ENCODE measurements around the gene SSTR4. TPM values are rescaled to one million over a fixed set of nuclear protein-coding genes. Genes with fewer than 3 reads are reported as not detected.
"Not testable (repeated sequence)": the region's sequence is repeated elsewhere in the genome, so short reads cannot be mapped to it uniquely, and the experiment has no call there.

The SSTR4 gene
- total RNA-seq, 1 experiment from 2014 or later: not detected

DNA sequence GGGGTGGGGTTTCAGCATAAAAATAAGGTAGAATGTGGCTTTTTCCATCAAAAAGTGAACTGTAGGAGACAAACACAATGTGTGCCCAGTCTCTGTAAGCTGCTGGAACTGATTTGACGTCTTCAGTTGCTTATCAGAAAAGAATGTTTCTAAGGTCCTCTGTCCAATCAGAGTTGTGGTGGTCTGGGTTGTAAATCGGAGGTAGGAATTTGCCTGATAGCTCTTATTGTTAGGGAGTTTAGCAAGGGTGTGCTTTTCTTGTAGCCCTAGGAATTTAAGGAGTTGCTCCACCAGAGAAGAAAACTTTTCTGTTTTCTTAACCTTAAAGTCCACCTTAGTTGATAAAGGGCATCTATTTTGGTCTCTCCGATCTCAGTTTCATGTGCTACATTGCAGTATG, 10.4 kb upstream of the SSTR4 start:
- H3K4me3 ChIP-seq: no peak overlapping the region
- no peak for DNase-seq
- H3K4me1 ChIP-seq: peaks cover 11% of the 10 kb centered on the region
- no peaks in the 10 kb centered on the region for H3K36me3 ChIP-seq
- H3K9me3 ChIP-seq (replicated peaks): no peaks in the 10 kb centered on the region
- no peak overlapping the region for H3K27ac ChIP-seq
- H3K27me3 ChIP-seq: no peaks in the 10 kb centered on the region

DNA sequence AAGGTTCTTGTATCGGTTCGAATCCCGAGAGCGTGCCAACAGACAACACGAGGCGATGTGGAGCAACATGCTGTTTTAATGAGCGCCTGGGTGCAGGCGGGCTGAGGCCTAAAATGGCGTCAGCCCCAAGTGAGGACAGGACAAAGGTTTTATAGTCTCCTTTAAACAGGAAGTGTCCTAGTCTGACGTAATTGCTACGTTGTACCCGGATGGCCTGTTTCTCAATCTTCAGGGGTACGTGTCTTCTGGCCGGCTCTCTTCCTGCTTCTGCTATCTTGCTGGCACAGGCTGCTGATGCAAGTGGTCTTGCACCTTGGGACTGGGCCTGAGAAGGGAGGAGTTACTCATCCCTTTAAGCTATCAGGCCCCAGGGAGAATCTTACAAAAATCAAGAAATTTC, 9.6 kb upstream of the SSTR4 start:
- H3K9me3 ChIP-seq (replicated peaks); H3K27ac ChIP-seq; H3K4me3 ChIP-seq; H3K27me3 ChIP-seq; DNase-seq; H3K36me3 ChIP-seq: not testable (repeated sequence)
- H3K4me1 ChIP-seq: peaks cover 11% of the 10 kb centered on the region

DNA sequence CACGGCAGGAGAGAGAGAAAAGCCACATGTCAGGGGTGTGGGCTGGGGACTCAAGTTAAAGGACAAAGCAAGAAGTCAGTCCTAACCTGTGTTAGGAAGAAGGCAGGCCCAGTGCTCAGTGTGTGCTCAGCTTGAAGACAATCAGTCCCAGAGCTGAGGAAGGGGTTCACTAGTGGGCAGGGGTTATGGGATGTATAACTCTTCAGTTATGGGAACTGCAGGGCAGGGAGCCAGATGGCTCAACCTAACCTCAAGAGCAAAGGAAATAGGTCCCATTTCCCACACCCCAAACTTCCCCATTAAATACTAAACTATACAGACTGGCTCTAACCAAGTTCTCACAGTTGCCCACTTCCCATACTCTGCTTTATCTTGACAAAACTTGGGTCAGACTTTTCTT, 7.4 kb upstream of the SSTR4 start:
- H3K36me3 ChIP-seq: no peaks in the 10 kb centered on the region
- DNase-seq: no peak
- H3K9me3 ChIP-seq (replicated peaks): no peaks in the 10 kb centered on the region; the same call in 1 of the 2 replicates
- H3K4me1 ChIP-seq: peaks cover 4% of the 10 kb centered on the region; the same call in 1 of the 2 replicates
- H3K27me3 ChIP-seq: no peaks in the 10 kb centered on the region
- no peak overlapping the region for H3K27ac ChIP-seq
- no peak overlapping the region for H3K4me3 ChIP-seq

DNA sequence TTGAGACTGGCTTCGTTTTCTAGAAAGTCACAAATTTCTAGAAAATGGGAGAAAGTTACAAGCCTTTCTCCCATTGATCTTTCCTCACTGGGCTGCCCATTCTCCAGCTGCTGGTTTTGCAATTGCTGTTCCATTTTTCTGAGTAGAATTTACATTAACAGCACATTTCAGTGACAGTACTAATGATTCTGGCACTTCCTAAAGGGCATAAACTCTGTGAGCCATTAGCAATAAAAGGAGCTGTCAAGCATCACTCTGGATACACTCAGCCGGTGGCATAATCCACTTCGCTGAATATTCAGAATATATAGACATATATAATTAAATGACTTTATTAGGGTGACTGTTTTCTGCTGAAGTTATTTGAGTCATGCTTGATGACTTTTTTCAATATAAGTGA, 6.7 kb upstream of the SSTR4 start:
- DNase-seq: no peak
- H3K9me3 ChIP-seq (replicated peaks): no peaks in the 10 kb centered on the region; the same call in 1 of the 2 replicates
- H3K36me3 ChIP-seq: no peaks in the 10 kb centered on the region
- no peak overlapping the region for H3K4me3 ChIP-seq
- no peaks in the 10 kb centered on the region for H3K27me3 ChIP-seq
- H3K4me1 ChIP-seq: peaks cover 4% of the 10 kb centered on the region; the same call in 1 of the 2 replicates
- H3K27ac ChIP-seq: no peak overlapping the region

DNA sequence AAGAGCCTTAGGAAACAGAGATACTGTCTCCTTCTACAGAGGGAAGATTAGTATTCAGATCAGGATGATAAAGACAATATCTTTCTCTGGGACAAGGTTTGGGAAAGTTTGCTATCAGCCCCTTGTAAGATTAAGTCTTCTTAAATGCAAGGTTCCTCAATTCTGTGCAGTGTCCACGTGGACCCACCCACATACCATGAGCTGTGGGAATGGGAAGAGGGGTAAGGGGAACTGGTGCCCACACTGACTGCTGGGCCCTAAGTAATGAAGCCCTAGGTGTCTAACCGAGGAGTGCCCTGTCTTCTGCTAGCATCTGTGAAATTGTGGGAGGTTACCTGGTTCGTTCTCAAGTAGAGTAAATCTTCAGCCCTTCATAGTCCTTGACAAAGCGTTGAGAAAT, 5.8 kb upstream of the SSTR4 start:
- Histone ChIP-seq H3K27me3 (no peaks in the 10 kb centered on the region), H3K9me3 (replicated peaks) (no peaks in the 10 kb centered on the region; the same call in 1 of the 2 replicates), H3K27ac (no peak overlapping the region), H3K4me3 (no peak overlapping the region), H3K4me1 (peaks cover 4% of the 10 kb centered on the region; the same call in 1 of the 2 replicates), H3K36me3 (no peaks in the 10 kb centered on the region)
- no peak for DNase-seq

DNA sequence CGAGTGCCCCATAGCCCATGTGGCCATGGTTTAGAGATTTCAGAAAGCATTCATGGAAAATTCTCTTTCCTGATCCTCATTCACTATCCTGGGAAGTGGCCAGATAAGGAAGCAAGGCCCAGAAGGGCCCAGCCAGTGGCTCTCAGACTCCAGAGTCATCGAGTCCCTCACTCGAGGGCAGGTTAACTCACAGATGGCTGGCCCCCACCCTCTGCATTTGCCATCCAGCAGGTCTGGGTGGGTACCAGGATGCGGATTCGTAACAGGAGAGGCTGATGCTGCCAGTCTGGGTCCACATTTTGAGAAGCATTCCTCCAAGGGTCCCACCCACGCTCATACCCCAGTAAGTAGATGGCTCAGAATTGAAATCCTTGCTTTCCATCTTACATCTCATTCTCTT, 3.8 kb upstream of the SSTR4 start:
- no peaks in the 10 kb centered on the region for H3K36me3 ChIP-seq
- peaks cover 4% of the 10 kb centered on the region; the same call in 1 of the 2 replicates for H3K4me1 ChIP-seq
- H3K27me3 ChIP-seq: no peaks in the 10 kb centered on the region
- H3K9me3 ChIP-seq (replicated peaks): no peaks in the 10 kb centered on the region; the same call in 1 of the 2 replicates
- H3K4me3 ChIP-seq: no peak overlapping the region
- no peak overlapping the region for H3K27ac ChIP-seq
- no peak for DNase-seq

DNA sequence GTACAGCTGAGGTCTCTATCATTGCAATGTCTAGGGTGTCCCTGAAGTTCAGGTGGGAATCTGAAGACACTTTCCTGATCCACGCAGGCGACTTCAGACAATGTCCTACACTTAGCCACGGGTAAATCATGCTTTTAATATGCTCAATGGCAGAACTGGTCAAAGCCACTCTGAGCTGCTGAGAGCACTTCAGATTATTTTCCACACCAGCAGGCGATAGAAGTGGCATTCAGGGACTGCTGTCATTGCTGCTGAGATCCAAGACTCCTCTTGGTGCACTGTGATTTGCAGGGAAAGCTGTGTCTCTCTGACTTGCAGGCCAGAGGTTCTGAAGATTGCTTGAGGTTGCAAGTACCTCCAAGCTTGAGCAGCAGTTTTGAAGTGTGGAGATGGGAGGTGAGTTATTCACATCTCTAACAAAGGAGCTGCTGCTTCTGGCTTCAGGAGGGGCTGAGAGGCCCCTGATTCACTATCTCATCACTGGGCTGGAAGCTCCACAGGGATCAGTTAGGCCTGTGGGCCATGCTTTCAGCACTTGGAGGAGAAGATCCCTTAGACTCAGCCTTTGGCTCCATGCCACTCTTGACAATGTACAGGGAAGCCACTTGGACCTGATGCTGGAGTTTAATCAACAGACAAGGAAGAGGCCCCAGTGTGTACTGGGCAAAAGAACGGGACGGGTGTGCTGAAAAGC, 2.9 kb upstream of the SSTR4 start:
- H3K36me3 ChIP-seq: no peaks in the 10 kb centered on the region

DNA sequence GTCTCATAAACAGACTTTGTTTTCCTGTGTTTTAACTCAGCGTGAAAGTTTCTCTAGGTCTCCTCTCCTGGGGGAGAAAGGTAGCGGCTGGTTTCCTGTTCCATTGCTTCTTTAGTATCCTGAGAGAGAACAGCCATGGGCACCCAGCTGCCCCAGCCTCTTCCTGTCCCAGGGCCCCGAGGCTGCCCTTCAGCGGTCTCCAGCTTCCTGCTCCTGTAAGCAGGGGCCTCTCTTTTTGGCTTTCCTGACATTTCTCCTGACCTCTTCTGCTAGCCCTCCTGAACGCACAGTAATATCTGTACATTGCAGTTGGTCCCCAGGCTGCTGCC, 2.4 kb upstream of the SSTR4 start:
- peak; percentile 19 to 42 for DNase-seq
- peaks cover 4% of the 10 kb centered on the region; the same call in 1 of the 2 replicates for H3K4me1 ChIP-seq
- no peaks in the 10 kb centered on the region for H3K27me3 ChIP-seq
- no peak overlapping the region for H3K27ac ChIP-seq
- H3K36me3 ChIP-seq: no peaks in the 10 kb centered on the region
- H3K9me3 ChIP-seq (replicated peaks): no peaks in the 10 kb centered on the region; the same call in 1 of the 2 replicates
- H3K4me3 ChIP-seq: no peak overlapping the region

More for the DNA sequence above, 2.9 kb upstream of the SSTR4 start:
- Histone ChIP-seq H3K27me3 (no peaks in the 10 kb centered on the region), H3K4me3 (no peak overlapping the region), H3K4me1 (peaks cover 4% of the 10 kb centered on the region; the same call in 1 of the 2 replicates), H3K9me3 (replicated peaks) (no peaks in the 10 kb centered on the region; the same call in 1 of the 2 replicates), H3K27ac (no peak overlapping the region)
- peak in 1 of 2 experiments; percentile 38 for DNase-seq

DNA sequence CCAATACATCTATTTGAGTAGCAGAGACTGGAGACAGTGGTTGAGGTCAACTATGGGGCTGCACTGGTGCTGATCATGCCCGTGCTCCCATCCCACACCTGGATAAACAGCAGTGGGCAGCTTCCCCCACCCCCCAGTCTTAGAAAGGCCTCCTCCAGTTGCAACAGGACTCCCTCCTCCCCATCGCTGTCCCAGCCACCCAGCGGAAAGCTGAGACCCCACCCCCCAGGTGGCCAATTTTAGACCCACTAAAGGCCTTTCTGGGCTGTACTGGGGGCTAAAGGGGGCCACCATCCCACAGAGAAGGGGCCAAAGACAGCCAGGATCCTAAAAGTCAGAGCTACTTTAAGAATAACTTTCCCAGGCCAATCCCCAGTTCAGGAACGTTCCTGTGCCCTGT, 1.2 kb upstream of the SSTR4 start:
- no peak overlapping the region for H3K27ac ChIP-seq
- peaks cover 5% of the 10 kb centered on the region for H3K4me1 ChIP-seq
- no peak for DNase-seq
- H3K4me3 ChIP-seq: no peak overlapping the region
- H3K36me3 ChIP-seq: no peaks in the 10 kb centered on the region
- H3K9me3 ChIP-seq (replicated peaks): no peaks in the 10 kb centered on the region; the same call in 1 of the 2 replicates
- no peaks in the 10 kb centered on the region for H3K27me3 ChIP-seq

DNA sequence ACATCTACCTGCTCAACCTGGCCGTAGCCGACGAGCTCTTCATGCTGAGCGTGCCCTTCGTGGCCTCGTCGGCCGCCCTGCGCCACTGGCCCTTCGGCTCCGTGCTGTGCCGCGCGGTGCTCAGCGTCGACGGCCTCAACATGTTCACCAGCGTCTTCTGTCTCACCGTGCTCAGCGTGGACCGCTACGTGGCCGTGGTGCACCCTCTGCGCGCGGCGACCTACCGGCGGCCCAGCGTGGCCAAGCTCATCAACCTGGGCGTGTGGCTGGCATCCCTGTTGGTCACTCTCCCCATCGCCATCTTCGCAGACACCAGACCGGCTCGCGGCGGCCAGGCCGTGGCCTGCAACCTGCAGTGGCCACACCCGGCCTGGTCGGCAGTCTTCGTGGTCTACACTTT, 619 bp downstream of the SSTR4 start:
- H3K4me3 ChIP-seq: no peak overlapping the region
- no peaks in the 10 kb centered on the region for H3K27me3 ChIP-seq
- H3K36me3 ChIP-seq: no peaks in the 10 kb centered on the region
- H3K9me3 ChIP-seq (replicated peaks): no peaks in the 10 kb centered on the region
- peaks cover 13% of the 10 kb centered on the region for H3K4me1 ChIP-seq
- DNase-seq: no peak
- no peak overlapping the region for H3K27ac ChIP-seq

DNA sequence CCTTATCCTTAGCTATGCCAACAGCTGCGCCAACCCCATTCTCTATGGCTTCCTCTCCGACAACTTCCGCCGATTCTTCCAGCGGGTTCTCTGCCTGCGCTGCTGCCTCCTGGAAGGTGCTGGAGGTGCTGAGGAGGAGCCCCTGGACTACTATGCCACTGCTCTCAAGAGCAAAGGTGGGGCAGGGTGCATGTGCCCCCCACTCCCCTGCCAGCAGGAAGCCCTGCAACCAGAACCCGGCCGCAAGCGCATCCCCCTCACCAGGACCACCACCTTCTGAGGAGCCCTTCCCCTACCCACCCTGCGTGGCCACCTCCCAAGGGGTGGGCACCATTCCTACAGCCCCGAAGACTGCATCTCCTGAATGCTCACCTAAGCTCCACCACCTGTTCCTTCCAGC, 1.3 kb downstream of the SSTR4 start:
- no peaks in the 10 kb centered on the region for H3K27me3 ChIP-seq
- DNase-seq: no peak

DNA sequence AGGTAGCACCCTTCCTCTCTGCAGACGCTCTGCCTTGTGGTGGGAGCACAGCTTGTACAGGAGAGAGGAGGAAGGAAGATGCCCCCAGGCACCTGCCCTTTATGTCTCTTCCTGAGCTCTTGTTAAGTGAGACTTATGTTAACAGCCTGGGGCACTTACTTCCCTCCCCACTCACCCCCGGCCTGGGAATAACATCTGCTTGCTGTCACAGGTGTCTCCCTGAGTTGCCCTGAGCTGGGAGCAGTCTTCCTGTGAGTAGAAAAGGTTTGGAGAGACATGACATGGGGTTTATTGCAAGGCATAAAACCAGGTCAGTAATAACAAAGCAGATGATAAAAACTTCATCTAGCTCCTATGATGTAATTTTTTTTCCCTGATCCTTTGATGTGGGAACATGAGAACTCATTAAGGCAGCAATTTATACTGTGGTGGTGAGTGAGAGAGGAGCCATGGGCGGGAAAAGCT, 1.9 kb downstream of the SSTR4 start:
- Histone ChIP-seq H3K27me3 (no peaks in the 10 kb centered on the region), H3K36me3 (no peaks in the 10 kb centered on the region), H3K4me3 (no peak overlapping the region), H3K9me3 (replicated peaks) (no peaks in the 10 kb centered on the region), H3K27ac (no peak overlapping the region), H3K4me1 (peaks cover 13% of the 10 kb centered on the region)
- DNase-seq: peak in 1 of 2 experiments; percentile 42

More for the DNA sequence above, 1.3 kb downstream of the SSTR4 start:
- H3K4me1 ChIP-seq: peaks cover 13% of the 10 kb centered on the region
- H3K27ac ChIP-seq: no peak overlapping the region
- H3K9me3 ChIP-seq (replicated peaks): no peaks in the 10 kb centered on the region
- H3K36me3 ChIP-seq: no peaks in the 10 kb centered on the region
- H3K4me3 ChIP-seq: no peak overlapping the region

DNA sequence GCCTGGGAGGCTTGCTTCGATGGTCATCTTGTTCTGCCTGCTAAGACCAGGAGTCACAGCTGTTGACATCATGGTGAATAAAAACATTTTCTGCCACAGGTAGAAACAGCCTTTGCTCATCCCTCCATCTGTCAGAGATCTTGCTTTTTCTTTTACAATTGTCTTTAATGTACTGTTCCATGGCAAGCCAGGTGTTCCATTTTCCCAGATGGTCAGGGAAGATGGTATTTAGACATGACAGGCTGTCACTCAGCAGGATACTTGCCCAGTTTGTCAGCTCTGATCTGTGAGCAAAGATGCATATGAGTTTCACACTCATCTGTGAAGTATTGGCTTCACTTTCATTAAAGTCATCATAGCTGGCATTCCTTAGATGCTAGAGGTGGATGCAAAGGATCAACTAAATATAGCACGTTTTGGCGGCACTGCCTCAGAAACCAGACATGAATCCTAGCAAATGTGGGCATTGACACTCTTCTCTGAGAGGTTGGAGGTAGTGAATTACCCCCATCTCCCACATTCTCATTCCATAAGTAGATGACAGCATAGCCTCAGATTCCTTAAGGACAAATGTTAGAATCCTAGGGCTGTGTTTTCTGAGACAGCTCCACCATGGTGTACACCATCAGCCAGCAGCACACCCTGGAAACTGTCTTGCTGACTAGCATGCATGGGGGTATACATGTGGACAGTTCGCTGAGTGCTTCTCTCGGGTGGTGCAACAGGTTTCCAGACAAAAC, 4.2 kb downstream of the SSTR4 start:
- H3K4me3 ChIP-seq: no peak overlapping the region
- no peak for DNase-seq
- no peak overlapping the region for H3K27ac ChIP-seq
- H3K4me1 ChIP-seq: peaks cover 9% of the 10 kb centered on the region; the same call in 1 of the 2 replicates
- H3K36me3 ChIP-seq: no peaks in the 10 kb centered on the region
- H3K27me3 ChIP-seq: no peaks in the 10 kb centered on the region
- H3K9me3 ChIP-seq (replicated peaks): no peaks in the 10 kb centered on the region

DNA sequence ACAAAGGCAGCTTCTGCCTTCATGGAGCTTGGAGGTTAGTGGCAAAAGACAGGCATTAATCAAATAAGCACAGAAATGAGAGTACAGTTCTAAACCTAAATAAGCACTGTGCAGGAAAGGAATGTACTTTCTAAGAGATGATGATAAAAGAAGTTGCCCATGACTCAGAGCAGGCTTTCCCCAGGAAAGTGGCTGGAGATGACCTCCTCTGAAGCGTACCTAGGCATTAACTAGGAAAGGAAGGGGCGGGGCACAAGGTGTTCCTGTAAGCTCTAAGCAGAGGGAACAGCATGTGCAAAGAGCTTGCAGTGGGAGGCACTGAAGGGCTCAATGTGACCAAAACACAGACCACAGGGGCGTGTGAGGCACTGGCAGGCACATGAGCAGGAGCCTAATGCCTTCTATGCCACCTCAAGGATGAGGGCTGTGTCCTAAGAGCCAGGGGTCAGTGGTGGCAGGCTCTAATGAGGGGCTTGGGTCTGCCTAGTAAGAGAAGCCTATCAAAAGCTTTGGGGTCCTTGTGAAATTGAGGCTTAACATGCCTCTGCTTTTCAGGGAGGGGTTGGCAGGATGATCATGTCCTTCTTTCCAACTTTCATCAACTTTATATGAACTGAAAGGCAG, 4.9 kb downstream of the SSTR4 start:
- Histone ChIP-seq H3K27me3 (no peaks in the 10 kb centered on the region), H3K27ac (no peak overlapping the region), H3K4me3 (no peak overlapping the region), H3K9me3 (replicated peaks) (no peaks in the 10 kb centered on the region), H3K4me1 (peaks cover 9% of the 10 kb centered on the region; the same call in 1 of the 2 replicates), H3K36me3 (no peaks in the 10 kb centered on the region)
- DNase-seq: no peak

DNA sequence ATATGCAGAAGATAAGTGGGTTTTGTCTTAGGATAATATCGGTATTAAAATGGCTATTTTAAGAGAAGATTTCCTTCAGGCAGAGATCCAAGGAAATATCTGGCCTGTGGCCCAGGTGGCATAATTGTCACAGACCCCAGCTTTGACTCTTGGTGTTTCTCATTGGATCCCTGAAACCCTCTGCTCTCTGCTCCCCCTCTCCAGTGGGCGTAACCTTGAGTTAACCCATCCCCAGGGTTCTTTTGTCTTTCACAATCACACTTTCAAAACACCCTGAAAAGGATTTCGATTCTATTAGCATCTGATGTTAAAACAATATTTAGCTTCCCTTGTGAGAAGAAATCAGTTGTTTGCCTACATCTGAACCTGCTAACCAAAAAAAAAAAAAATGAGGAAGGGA, 7.2 kb downstream of the SSTR4 start:
- H3K4me1 ChIP-seq: peaks cover 9% of the 10 kb centered on the region; the same call in 1 of the 2 replicates
- H3K9me3 ChIP-seq (replicated peaks): no peaks in the 10 kb centered on the region
- no peaks in the 10 kb centered on the region for H3K27me3 ChIP-seq
- no peak overlapping the region for H3K4me3 ChIP-seq
- no peak overlapping the region for H3K27ac ChIP-seq
- no peaks in the 10 kb centered on the region for H3K36me3 ChIP-seq
- DNase-seq: no peak
